Renal pelvis (tissue), 4 donors: ENCODE measurements around the gene ANKRD36C. TPM values are rescaled to one million over a fixed set of nuclear protein-coding genes. Genes with fewer than 3 reads are reported as not detected.
"Not testable (repeated sequence)": the region's sequence is repeated elsewhere in the genome, so short reads cannot be mapped to it uniquely, and the experiment has no call there.

Source experiments
- DNase-seq: peaks from one replicate; pipeline ENCODE4 v3.0.0-alpha.2; 2013
- polyA plus RNA-seq, 3 donors: library from polyadenylated mRNA; unstranded; fragments of 120-200 nt; gene quantifications; one replicate each; pipeline ENCODE4 v1.2.1, GENCODE V29; 2013; ENCODE audit not compliant: insufficient read length in 3 of 3

ANKRD36C gene
- polyA plus RNA-seq, 3 donors = 11.6 to 31.9 (median 29.1) TPM

DNA sequence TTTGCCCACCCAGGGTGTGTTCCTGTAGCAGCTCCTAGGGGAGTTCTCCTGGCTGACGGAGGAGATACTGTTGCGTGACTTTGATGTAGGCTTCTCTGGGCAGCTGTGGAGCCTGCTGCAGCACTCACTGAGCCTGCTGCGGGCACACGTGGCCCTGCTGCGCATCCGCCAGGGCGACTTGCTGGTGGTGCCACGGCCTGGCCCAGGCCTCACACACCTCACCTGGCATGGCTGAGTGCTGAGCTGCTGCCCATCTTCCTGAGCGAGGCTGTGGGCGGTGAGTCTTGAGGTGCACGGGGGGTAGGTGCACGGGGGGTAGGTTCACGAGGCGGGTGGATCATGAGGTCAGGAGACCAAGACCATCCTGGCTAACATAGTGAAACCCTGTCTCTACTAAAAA lies 191.7 kb downstream of the ANKRD36C start:
- no peak for DNase-seq

- not testable (repeated sequence) for DNase-seq
These were observed 192.3 kb downstream of the ANKRD36C start for GRCh38 chr2:95799147-95799889.

GRCh38 chr2:95796249-95797099 lies 195.2 kb downstream of the ANKRD36C start:
- not testable (repeated sequence) for DNase-seq

GRCh38 chr2:95793970-95794369 lies 197.7 kb downstream of the ANKRD36C start:
- DNase-seq = not testable (repeated sequence)

DNA sequence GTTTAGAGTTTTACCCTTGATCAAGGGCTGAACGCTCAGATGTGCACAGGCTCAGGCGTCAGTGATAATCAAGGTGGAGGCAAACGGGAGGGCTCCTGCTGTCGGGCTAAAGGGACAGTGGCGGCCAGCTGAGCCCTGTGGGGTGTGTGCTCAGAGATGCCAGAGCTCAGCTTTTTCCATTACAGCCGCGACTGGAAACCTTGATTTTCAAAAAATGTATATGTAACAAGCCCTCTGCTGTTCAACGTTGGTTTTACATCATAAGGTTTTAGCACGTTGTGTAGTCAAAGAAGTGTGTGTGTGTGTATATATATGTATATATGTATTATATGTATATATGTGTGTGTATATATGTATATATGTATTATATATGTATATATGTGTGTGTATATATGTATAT lies 201.4 kb downstream of the ANKRD36C start:
- not testable (repeated sequence) for DNase-seq

DNA sequence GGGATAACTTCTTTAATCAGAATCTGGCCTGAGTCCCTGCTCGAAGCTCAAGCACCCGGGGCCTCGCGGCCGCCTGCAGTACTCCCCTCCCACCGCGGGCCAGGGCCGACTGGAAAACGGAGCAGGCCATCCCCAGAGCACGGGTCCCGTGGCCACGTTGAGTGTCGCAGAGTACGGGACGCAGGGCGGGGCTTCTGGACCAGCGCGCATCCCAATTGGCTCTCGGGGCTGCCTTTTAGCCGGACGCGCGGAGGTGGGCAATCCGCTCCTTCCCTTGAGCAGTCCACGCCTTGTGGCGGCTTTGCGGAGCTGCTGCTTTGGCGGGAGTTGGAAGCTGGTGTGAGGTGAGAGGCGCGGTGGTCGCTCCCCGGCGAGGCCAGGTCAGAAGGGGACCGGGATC lies 202.2 kb downstream of the ANKRD36C start:
- DNase-seq = not testable (repeated sequence)

DNA sequence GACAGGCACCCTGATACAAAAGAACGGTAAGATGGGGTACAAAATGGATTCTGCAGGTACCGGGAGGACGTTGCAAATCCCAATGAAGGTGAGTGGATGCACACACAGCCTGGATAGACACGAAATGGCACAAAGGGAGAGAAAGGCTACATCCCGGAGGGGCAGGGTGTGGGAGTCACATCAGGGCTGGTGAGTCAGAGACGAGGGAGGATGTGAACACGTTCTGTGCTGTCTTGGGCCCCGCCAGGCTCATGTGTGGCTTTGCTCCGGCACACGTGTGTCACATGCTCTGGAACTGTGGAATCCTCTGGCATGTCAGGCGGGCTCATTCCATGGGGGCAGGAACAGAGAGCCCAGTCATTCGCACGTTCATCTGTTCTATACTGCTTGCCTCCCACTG lies 203.0 kb downstream of the ANKRD36C start:
- DNase-seq = not testable (repeated sequence)

Other genes starting within 250 kb of the ANKRD36C start
- 1 to 10 TPM in 2 of 3 donors, under 1 TPM in 1; 0.71 to 4.0 (median 2.8) TPM for gene GPAT2, start 43.1 kb upstream of the ANKRD36C start, polyA plus RNA-seq
- gene ADRA2B, start 124.7 kb upstream of the ANKRD36C start, polyA plus RNA-seq = 1 to 10 TPM; 3.9 to 5.9 (median 5.3) TPM
- gene ASTL, start 146.7 kb upstream of the ANKRD36C start, polyA plus RNA-seq = under 1 TPM in 2 of 3 donors, not detected in 1; 0.18 to 0.23 TPM
- 1 to 10 TPM; 3.1 to 4.9 (median 3.7) TPM for gene DUSP2, start 153.6 kb upstream of the ANKRD36C start, polyA plus RNA-seq
- 100 to 1,000 TPM; 142 to 163 (median 144) TPM for gene STARD7, start 217.0 kb upstream of the ANKRD36C start, polyA plus RNA-seq